GM13977 (cell line): ENCODE results near the gene TMPRSS4.

Source experiments
- DNase-seq: peaks from one replicate; pipeline ENCODE4 v3.0.0; 2012; ENCODE audit warnings: low spot score
- CTCF ChIP-seq: IDR thresholded peaks from 2 replicates; pipeline ENCODE4 v1.5.1; 2012; ENCODE audit warnings: mild to moderate bottlenecking, control low read depth; ENCODE audit not compliant: insufficient read depth; ENCODE audit errors: extremely low read depth, missing control alignments
- in situ Hi-C: fragments of 300-500 bp; cut with MboI; formaldehyde crosslinking; loops from one replicate; pipeline ENCODE4 v1.12.0; 2022; ENCODE audit warnings: low sequenced_read_pairs, low pct_unique_long_range_greater_than_20kb, mixed read lengths, inconsistent platforms; ENCODE audit not compliant: unreplicated experiment

The TMPRSS4 gene

DNA sequence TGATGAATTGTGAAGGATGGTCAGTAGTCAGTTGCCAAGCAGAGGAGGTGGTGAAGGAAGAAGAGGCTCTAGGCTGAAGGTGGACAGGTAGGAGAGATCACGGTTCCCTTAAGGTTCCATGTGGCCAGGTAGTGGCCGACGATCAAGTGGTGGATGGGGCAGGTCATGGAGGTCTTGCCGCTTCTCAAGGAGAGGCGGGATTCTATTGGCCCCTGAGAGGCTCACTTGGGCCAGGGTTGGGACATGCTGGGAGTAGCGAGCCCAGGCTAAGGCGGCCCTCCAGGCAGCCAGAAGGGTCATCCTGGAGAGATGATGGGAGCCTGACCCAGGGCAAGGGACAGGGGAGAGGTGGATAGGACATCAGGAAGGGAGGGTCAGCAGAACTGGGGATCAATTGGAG, 20.9 kb upstream of the TMPRSS4 start:
- no peak for TF ChIP-seq CTCF
- in situ Hi-C loops, result loop anchor here (5.0 to 10.0 kb wide), 2 partner anchors 109 to 201 kb away; no protein-coding TSS in a partner anchor
- no peak for DNase-seq

GRCh38 chr11:118056806-118057205, 20.1 kb upstream of the TMPRSS4 start:
- no peak for DNase-seq
- TF ChIP-seq CTCF, result no peak
- in situ Hi-C loops, result loop anchor here (5.0 to 10.0 kb wide), 2 partner anchors 110 to 202 kb away; no protein-coding TSS in a partner anchor

GRCh38 chr11:118057251-118058145, 19.4 kb upstream of the TMPRSS4 start:
- no peak for DNase-seq
- no peak for TF ChIP-seq CTCF
- in situ Hi-C loops, result loop anchor here (5.0 to 10.0 kb wide), 2 partner anchors 110 to 203 kb away; no protein-coding TSS in a partner anchor

DNA sequence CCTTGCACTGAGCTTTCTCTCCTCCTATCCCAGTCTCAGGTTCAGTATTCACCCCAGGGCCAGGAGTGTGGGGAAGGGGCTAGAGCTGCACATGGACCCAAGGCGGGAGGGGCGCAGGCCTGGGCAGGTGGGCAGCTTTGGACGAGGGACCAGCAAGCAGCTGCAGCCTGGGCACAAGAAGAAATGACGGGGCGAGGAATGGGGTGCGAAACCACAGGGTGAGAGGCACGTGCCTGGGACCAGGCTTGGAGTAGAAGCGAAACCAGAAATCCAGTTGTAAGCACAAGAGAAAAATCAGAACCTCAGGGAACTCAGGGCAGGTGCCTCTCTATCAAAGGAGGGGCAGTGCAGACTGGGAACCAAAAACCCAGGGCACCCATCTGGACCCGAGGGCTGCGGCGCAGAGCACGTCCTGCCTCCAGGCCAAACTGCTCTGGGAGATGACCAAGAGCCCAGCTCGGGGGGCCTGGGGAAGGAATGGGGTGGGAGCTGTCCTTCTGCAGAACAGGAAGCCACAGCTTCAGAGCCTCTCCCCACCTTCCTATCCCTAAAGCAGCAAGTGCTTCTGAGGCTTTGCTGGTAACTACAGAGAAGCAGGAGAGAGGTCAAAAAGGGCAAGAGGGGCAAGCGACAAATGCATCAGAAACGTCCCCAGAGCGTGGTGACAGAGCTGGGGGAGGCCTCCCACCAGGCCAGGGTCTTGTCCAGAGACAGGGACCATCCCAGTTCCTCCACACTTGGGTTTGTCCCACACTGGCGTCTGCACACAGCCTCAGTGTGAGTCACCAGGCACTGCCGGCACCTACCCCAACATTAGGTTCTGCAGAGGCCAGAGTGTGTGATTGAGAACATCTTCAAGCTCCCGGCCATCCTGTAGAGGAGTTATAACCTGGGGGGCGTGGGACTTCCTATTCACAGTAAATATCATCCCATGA, 18.3 kb upstream of the TMPRSS4 start:
- in situ Hi-C loops, result loop anchor here (5.0 to 10.0 kb wide), 2 partner anchors 111 to 204 kb away; no protein-coding TSS in a partner anchor
- TF ChIP-seq CTCF, result no peak
- no peak for DNase-seq

DNA sequence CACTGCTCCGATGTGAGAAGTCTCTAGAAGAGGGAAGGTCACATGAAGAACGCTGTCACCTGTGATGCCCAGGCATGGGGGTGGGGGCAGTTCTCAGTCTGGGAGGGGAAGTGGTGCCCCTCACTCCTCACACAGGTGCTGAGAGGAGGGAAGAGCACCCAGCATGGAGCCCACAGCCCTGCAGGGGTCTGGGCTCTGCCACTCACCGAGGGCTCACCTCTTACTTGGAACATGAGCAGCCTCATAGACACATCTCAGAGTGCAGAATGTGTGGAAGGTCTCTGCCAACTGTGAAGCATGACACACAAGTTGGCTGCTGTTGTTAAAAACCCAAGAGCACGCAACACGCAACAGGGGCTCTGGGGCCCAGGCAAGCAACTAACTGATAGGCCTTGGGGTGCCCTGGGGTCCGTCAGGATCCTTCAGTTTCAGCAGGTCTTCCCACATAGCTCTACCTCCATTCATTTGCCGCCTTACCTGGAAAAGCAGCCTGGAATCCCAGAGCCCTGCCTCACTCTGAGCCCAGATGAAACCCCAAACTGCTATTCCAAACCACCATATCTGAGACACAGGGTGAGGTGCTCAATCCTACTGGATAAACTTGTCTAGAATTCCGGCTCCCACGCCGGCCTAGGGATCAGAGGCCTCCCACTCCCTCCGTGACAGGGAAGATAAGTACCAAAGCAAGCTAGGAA, 17.5 kb upstream of the TMPRSS4 start:
- no peak for DNase-seq
- TF ChIP-seq CTCF, result no peak
- in situ Hi-C loops, result loop anchor here (5.0 to 10.0 kb wide), 2 partner anchors 112 to 205 kb away; no protein-coding TSS in a partner anchor
